Spleen (tissue), 7 donors: ENCODE data around the gene LMOD2.

Experiments used
- CTCF ChIP-seq, 11 experiments: fragments of 200-600 bp in 7 of 11; fragments of 450-650 bp in 4 of 11; sonication (generic) in 4 of 11; IDR thresholded peaks in 8 of 11; conservative IDR thresholded peaks in 3 of 11; 1 replicate in 7 of 11; 2 replicates in 4 of 11; pipeline versions ENCODE4 v1.4.0 to v1.8.0; 2016 to 2021; ENCODE audit warnings: antibody characterized with exemption in 11 of 11, inconsistent platforms in 4 of 11, mild to moderate bottlenecking in 1 of 11
- POLR2A ChIP-seq, 3 donors: fragments of 450-650 bp; IDR thresholded peaks; one replicate each; pipeline ENCODE4 v1.5.1; 2017; ENCODE audit warnings: antibody characterized with exemption in 3 of 3, mild to moderate bottlenecking in 1 of 3
- POLR2AphosphoS5 ChIP-seq, 3 donors: sonication (generic); formaldehyde crosslinking; IDR thresholded peaks; one replicate each; pipeline ENCODE4 v1.5.1; 2017; ENCODE audit warnings: antibody characterized with exemption in 3 of 3
- donor health status: DM: no; HTN: no; CAD: no; lungs with moderate emphysema.
- donor health status: DM: no; HTN: no; CAD: no.
- donor health status: DM: no; HTN: no; CAD: no.

- no peak for TF ChIP-seq CTCF (IDR thresholded peaks at IDR 0.05 in 8 of 11, conservative IDR thresholded peaks at IDR 0.05 in 3 of 11)
- TF ChIP-seq POLR2A (IDR thresholded peaks at IDR 0.05) = no peak
- no peak for TF ChIP-seq POLR2AphosphoS5 (IDR thresholded peaks at IDR 0.05)
Measured at GRCh38 chr7:123710683-123711082, 55.0 kb downstream of the LMOD2 start.
